G401.6 (cell line): Measurements from ENCODE around the gene SNX19.
"Not testable (repeated sequence)": the region's sequence is repeated elsewhere in the genome, so short reads cannot be mapped to it uniquely, and the experiment has no call there.

ENCODE experiments used
- FAIRE-seq: peaks from 2 replicates; lab custom pipeline; 2012; peaks lifted over from hg19 to GRCh38; lab: Jason Lieb, UNC

SNX19 gene, protein sequence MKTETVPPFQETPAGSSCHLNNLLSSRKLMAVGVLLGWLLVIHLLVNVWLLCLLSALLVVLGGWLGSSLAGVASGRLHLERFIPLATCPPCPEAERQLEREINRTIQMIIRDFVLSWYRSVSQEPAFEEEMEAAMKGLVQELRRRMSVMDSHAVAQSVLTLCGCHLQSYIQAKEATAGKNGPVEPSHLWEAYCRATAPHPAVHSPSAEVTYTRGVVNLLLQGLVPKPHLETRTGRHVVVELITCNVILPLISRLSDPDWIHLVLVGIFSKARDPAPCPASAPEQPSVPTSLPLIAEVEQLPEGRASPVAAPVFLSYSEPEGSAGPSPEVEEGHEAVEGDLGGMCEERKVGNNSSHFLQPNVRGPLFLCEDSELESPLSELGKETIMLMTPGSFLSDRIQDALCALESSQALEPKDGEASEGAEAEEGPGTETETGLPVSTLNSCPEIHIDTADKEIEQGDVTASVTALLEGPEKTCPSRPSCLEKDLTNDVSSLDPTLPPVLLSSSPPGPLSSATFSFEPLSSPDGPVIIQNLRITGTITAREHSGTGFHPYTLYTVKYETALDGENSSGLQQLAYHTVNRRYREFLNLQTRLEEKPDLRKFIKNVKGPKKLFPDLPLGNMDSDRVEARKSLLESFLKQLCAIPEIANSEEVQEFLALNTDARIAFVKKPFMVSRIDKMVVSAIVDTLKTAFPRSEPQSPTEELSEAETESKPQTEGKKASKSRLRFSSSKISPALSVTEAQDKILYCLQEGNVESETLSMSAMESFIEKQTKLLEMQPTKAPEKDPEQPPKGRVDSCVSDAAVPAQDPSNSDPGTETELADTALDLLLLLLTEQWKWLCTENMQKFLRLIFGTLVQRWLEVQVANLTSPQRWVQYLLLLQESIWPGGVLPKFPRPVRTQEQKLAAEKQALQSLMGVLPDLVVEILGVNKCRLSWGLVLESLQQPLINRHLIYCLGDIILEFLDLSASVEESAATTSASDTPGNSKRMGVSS

DNA sequence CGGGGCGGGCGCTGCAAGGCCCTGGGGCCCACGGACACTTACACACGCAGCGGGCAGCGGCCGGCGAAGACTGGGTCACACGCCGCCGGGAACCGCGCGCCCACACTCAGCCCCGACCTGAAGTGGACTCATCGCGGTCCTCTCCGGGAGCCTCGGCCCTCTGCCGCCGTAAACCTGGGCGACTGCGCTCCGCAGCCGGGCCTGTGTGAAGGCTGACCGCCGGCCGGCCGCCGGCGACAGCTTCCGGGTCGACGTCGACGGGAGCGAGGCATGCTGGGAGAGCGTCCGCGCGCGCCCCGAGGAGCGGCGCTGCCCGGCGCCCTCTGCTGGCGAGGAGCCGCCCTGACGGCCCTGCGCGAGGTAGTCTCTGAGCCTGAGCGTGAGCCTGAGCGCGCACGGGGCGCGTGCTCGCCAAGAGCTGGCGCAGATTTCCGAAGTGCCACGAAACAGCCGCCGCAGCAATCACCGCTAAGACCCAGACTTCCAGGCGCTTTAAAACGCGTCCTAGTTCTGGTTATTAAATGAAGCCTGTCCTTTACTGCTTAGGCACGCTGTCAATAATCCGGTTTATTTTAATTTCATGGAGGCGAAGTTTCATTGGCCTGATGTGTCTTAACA is at the start of gene SNX19:
Gene SNX19 (minus strand): TSS at position 242 of the 618 bp plus-strand sequence. CDS start 540 bp downstream, outside the sequence.
- FAIRE-seq: no peak

DNA sequence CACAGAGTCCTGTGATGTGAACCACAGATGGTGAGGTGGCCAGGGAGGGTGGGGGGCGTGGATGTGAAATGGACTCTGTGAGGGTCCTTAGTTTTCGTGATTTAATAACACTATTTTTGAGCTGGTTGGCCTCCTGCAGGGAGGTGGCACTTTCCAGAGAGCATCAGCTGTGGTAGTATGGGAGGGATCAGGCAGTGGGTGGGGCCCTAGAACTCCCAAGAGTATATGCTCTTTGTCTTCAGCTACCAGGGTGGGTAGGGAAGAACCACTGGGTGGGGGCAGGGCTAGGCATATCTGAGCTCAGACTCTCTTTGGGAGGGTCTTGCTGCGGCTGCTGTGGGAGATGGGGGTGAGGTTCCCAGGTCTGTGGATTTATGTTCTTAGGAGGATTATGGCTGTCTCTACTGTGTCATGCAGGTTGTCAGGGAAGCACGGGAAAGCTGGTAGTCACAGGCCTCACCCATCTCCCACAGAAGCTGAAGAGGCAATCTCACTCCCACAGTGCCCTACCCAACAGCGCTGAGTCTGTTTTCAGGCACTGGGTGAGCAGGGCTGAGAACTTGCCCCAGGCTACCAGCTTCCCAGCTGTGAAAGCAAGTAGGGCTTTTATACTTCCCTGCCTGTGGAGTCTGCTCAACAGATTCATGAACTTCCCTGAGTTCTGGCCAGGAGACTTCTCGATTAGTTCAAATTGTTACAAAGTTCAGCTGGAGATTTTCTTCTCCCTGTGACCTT is 47.9 kb upstream of the SNX19 start:
- no peak for FAIRE-seq

DNA sequence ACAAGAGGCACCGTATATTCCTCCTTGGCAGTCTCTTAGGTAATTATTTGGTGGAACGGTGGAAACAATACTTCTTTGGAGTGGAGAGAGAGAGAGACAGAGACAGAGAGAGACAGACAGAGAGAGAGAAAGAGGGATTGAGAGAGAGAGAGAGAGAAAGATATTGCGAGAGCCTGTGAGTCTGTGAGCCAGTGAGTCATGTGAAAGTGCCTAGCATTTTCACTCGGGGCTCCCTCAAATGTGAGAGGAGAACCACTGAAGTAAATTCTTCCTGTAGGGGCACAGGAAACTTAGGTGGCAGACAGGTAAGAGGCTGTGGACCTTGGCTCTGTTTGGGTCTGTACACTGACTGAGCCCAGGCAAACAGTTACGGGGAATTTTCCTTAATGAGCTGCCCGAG is 31.6 kb upstream of the SNX19 start:
- no peak for FAIRE-seq

DNA sequence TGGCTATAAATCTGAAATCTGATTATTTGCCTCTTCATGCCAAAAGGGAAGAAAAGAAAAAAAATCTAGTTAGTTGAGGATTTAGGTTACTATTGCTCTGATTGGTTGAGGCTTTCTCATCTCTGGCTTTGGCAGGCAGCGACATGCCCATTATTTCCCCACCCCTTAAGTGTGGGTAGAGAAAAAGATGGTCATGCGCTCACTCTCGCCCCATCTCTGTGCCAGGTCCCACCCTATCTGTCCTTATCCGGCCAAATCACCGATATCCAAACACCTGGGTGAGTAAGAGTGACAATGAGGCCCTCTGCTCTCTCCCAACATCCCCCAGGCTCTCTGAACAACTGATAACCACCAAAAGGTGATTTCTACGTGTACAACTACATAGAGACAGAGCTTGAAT is 31.2 kb upstream of the SNX19 start:
- no peak for FAIRE-seq

DNA sequence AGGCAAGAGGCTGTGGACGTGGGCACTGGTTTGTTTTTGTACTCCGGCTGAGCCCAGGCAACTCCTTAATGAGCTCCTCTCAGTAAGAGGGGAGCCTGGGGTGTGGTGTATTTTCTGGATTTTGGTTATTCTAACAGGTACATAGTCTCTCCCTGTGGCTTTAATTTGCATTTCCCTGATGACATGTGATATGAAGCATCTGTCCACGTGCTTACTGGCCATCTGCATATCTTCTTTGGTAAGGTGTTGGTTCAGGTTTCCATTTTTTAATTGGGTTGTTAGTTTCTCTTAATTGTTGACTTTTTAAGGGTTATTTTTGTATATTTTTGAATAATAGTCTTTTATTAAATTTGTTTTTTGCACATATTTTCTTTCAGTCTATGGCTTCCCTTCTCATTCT is 30.8 kb upstream of the SNX19 start:
- no peak for FAIRE-seq

DNA sequence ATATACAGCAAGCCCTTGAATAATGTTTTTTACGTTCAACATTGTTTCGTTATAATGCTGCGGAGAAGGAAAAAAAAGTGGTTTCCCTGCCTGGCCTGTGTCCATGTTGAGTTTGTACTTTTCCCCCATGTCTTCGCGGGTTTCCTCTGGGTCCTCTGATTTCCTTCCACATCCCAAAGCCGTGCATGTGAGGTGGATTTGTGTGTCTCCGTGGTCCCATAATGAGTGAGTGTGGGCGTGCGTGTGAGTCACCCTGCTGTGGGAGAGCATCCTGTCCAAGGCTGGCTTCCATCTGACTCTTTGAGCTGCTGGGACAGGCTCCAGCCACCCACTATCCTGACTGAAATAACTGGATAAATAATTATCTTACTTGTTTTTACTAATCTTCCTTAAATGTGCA is 29.6 kb upstream of the SNX19 start:
- FAIRE-seq: no peak

DNA sequence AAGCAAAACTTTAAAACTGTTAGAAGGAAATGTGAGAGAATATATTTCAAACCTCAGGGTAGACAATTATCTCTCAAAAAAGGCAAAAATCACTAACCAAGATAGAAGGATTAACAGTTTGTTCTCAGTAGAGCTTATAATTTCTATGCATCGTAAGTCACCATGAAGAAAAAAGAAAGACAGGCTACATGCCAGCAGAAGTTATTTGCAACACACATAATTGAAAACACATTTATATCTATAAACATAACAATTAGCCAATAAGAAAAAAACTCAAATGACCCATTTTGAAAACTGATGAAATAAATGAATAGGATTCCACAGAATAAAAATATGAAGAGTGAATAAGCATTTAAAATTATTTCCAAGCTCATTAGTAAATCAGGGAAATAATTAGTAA is 24.4 kb upstream of the SNX19 start:
- no peak for FAIRE-seq

DNA sequence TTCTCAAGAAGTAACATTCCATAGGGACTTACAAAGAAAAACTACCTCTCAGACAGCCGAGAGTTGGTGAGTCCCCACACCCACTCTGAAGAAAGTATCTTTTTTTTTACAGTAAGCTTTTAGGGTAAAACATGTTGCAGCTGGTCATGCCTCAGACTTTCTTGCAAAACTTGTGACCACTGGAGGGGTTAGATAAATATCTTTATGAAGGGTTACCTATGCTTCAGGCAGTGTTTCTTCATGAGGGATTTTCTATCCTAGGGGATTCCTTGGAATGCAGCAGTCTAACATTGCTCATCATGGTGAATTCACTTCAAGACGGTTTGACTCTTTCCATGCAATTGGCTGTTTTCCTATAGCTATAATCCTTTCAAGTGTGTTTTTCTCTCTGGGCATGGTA is 20.8 kb upstream of the SNX19 start:
- FAIRE-seq: no peak

DNA sequence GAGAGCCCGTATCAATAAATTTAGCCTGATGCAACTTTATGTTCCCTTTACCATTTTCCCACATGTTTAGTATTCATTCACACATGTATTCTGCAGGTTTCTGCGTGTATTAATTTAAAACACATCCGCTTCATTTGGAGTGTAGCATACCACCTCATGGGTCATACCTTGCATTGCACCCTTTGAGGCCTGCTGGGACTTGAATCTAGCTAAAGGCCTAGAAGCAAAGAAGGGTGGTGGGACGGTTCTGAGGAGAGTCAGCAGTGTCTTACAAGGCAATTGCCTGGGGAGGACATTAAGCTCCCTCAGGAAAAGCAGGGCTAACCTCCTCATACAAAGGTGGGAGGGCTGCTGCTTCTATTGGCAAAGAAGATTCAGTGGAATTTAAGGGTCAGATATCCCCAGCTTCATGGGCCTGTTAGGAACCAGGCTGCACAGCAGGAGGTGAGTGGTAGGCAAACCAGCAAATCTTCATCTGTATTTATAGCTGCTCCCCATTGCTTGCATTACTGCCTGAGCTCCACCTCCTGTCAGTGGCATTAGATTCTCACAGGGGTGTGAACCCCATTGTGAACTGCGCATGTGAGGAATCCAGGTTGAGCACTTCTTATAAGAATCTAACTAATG is 15.9 kb upstream of the SNX19 start:
- FAIRE-seq: no peak

DNA sequence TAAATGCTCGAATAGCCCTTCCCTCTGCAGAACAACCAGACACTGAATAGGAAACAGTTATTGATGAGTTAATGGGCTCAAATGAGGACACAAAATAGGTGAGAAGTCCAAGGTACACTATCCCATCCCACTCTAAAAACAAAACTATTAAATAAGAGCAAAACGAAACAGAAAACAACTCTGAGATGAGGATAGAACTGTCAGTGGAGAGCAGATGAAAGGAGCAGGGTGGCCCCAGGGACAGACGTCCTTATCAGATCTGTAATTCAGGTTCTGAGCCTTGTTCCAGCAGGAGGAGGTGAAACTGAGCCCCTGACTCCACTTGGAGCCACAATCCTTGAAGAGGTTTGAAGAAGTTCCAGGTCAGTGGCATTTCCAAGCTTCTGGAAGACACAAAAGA is 8.5 kb upstream of the SNX19 start:
- no peak for FAIRE-seq

DNA sequence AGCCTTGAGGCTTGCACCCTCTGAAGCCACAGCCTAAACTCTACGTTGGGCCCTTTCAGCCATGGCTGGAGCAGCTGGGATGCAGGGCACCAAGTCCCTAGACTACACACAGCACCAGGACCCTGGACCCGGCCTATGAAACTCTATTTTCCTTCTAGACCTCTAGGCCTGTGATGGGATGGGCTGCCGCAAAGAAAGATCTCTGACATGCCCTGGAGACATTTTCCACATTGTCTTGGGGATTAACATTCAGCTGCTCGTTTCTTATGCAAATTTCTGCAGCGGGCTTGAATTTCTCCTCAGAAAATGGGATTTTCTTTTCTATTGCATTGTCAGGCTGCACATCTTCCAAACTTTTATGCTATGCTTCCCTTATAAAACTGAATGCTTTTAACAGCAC is 4.3 kb upstream of the SNX19 start:
- FAIRE-seq: not testable (repeated sequence)

DNA sequence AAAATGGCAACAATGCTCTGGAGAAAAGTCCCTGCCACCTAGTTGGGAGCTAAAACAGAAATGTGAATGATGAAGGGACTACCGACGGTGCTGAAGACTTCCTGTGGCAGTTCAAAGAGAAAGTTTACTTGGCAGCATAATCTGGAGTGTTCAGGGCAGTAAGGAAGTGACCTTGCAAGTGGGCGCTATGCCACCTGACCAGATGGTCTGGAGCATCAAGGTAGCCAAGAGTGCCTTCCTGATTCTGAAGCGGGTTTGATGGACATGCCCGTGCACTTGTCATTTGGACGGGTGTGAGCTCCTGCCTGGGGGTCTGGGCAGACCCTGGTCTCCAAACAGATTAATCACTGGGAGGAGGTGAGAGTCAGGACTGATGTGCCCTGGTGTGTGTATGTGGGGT is 1.8 kb upstream of the SNX19 start:
- no peak for FAIRE-seq

DNA sequence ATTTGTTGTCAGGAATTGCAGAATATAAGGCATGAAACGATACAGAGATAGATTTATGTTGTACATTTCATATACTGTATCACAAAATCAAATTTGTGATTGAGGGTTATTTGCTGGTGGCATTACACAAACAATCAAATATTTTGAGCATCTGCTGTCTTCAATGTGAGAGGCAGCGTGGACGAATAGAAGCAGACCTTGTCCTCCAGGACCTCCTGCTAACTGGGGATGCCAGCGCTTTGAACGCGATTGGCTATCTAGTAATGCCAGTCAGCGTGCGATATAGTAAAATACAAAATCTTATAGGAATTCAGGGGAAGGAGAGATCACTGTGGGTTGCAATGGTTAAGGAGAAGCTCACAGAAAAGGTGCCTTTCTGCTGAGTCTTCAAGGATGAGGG is 631 bp upstream of the SNX19 start:
- no peak for FAIRE-seq

DNA sequence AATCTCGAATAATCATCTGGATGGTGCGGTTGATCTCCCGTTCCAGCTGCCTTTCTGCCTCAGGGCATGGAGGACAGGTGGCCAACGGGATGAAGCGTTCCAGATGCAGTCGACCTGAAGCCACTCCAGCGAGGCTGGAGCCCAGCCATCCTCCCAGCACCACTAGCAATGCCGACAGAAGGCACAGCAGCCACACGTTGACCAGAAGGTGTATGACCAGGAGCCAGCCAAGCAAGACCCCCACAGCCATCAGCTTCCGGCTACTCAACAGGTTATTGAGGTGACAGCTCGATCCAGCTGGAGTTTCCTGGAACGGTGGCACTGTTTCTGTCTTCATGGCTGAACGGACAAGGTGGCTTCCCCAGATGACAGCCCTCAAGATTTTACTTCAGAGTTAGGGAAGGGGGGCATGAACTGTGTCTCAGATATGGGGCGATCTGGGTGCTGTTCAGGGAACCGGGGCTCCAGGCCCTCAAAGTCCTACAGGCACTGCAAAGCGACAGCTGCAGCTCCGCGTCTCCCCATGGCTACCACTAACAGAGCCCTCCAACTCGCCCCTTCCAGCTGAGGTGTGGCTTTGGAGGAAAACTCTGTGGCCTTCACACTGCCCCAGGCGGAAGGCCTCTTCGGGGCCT is 559 bp downstream of the SNX19 start:
- FAIRE-seq: no peak

DNA sequence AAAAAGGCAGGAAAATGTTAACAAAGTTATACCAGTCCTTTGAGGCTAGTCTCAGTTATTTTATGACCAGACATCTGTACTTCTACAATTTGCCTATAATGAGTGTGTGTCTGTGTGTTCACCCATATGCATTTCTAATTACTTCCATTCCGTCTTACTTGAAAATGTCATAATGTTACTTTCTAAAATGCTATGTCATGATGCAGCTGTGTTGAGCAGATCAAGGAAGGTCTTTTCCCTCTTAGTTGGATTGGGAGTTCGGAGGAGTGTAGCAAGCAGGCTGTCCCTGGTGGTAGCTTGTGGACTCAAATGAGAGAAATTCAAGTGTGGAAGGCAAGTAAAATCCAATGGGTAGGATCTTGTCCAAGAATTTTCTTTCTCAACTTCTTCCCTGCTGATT is 3.0 kb downstream of the SNX19 start:
- no peak for FAIRE-seq

DNA sequence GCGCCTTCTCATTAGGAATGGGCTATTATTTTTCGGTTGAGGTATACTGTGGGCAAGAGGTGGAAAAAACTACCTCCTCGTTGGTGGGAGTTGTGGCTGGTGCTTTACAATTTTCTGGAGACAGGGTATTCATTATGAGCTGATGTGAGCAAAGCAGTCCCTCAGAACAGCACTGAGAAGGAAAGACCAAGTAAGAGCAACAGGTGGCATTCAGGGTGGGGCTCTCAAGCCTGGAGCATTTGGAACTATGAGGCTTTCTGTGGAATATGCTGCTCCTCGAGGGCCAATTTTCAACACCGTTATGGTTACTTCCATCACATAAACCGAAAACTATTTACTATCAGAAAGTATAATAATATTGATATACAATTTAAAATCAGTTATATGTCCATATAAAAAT is 3.7 kb downstream of the SNX19 start:
- FAIRE-seq: no peak

DNA sequence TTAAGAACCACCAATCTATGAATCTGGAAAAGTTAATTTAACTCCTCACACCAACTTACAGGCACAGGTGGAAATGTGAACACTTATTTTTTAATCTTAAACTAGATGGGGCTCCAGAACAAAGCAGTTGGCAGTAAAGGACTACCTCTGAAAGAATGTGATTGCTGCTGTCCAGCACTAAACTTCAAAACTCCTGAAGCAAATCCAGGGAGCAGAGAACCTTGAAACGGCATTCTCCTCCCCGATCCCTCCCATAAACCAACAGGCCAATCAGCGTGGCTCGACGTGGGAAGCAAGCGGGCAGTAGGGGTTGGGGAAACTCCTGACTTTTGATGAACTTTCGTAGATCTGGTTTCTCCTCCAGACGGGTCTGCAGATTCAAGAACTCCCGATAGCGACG is 5.0 kb downstream of the SNX19 start:
- no peak for FAIRE-seq

DNA sequence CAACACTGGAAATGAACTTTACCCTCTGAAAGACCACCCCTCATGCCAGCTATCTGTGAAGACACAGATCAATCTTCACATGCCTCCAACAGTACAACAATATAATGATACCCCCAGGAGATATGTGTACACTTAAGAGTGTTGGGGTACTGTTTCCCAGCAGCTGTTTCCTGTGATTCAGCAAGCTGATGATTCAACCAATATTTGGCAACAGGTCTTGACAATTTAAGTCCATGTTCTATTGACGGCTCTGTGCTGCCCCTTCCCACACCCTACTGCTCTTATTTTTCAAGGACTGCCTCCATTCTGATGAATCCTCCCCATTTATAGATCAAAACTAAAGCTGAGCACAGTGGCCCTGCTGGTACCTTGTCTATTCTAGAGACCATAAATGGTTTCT is 6.6 kb downstream of the SNX19 start:
- FAIRE-seq: no peak

DNA sequence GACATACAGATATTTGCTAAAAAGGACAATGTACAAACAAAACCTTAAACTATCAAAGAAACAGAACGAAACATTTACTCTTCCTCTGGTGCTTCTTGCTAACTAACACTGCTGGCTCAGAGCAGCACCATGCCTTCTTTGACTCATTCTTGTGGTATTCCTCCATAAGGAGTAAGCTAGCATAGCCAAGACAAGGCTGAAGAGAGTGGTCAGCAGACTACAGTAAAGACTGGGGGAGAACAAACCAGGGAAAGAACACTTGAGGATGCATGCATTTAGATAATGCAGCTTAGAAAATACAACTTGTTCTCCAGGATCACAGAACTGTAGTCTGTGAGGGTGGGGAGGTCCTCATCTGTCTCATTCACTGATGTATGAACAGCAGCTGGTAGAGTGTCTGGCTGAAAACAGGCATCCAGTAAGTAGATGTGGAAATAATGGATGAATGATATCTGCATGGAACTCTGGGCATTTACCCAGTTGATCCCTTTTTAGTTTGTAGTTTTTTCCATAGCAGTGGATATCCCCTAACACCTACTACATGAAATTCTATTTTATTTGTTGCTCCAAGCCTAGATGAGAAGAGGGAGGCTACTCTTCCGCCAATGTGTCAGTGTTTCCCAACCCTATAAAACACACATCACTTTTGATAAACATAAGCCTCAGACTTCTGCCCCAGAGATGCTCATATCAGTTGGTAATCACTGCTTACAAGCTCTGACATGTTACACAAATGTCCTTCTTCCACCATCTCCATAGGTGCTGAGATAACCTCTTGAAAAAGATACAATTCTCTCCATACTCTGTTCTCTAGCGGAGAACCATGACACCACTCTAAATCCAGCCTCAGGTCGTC is 7.3 kb downstream of the SNX19 start:
- FAIRE-seq: no peak

DNA sequence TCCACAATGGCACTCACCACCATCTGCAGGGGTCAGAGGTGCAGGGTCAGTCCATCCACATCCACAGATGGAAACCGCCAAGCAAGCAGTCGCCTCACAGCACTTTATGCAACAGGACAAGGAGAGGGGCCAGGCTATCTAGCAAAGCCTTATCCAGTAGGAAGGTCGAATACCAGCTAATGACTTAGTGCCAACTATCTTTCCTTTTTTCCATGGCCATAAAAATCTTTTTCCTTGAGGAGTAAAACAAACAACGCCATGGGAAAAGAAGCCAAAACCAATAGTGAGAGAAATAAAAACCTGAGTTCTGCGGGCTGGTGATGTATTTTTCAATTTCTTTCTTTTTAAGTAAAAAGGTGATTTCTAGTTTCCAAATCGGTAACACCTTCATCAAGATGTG is 8.2 kb downstream of the SNX19 start:
- FAIRE-seq: no peak
